MCF 10A (cell line): ENCODE results near the gene GPR176. TPM values are rescaled to one million over a fixed set of nuclear protein-coding genes. Genes with fewer than 3 reads are reported as not detected.

ENCODE experiments used
- BruUV-seq: library from RNA; stranded (reverse); fragments of 400-500 nt; replicated peaks from 2 replicates; lab custom pipeline; 2021; lab: Mats Ljungman, UMichigan
- CTCF ChIA-PET: fragments of 300-600 bp; sonication (Branson Sonifier 250); formaldehyde crosslinking; extraction: SDS; loops from one replicate; lab custom pipeline; 2021; ENCODE audit warnings: antibody characterized with exemption, inconsistent platforms; lab: Yijun Ruan, JAX
- POLR2A ChIA-PET: fragments of 300-600, 350-650 bp; sonication (Branson Sonifier 250); formaldehyde crosslinking; extraction: SDS; loops from one replicate; lab custom pipeline; 2020; ENCODE audit warnings: antibody characterized with exemption, inconsistent platforms; lab: Yijun Ruan, JAX
- DNase-seq: peaks from one replicate; pipeline ENCODE4 v3.0.0-alpha.2; 2018; ENCODE audit not compliant: unreplicated experiment
- H3K27ac Mint-ChIP-seq: one replicate; pipeline ENCODE4 v1.8.0; 2022; ENCODE audit warnings: mild to moderate bottlenecking, low read depth, mixed read lengths; ENCODE audit not compliant: unreplicated experiment
- H3K27me3 Mint-ChIP-seq: one replicate; pipeline ENCODE4 v1.8.0; 2022; ENCODE audit warnings: mixed read lengths; ENCODE audit not compliant: insufficient read depth, unreplicated experiment
- H3K36me3 Mint-ChIP-seq: one replicate; pipeline ENCODE4 v1.8.0; 2022; ENCODE audit warnings: mild to moderate bottlenecking, moderate library complexity, mixed read lengths; ENCODE audit not compliant: insufficient read depth, unreplicated experiment
- H3K4me1 Mint-ChIP-seq: one replicate; pipeline ENCODE4 v1.8.0; 2022; ENCODE audit warnings: mixed read lengths; ENCODE audit not compliant: insufficient read depth, unreplicated experiment
- H3K4me3 Mint-ChIP-seq: one replicate; pipeline ENCODE4 v1.8.0; 2022; ENCODE audit warnings: mild to moderate bottlenecking, moderate library complexity, mixed read lengths; ENCODE audit not compliant: unreplicated experiment
- H3K9me3 Mint-ChIP-seq: one replicate; pipeline ENCODE4 v1.8.0; 2022; ENCODE audit warnings: mixed read lengths; ENCODE audit not compliant: unreplicated experiment
- CTCF ChIP-seq: fragments of 200-600 bp; IDR thresholded peaks from one replicate; pipeline ENCODE4 v1.8.0; 2022; ENCODE audit warnings: antibody characterized with exemption, mild to moderate bottlenecking; ENCODE audit not compliant: unreplicated experiment
- intact Hi-C: fragments of 100-400 bp; cut with micrococcal nuclease; formaldehyde crosslinking; loops from 2 replicates; pipeline ENCODE4 v1.14.1; 2022
- total RNA-seq: library from RNA; stranded (reverse); gene quantifications from 2 replicates; pipeline ENCODE4 v1.2.3, GENCODE V29; 2022

The GPR176 gene
- total RNA-seq, 1 experiment from 2014 or later, result 1.8 TPM

DNA sequence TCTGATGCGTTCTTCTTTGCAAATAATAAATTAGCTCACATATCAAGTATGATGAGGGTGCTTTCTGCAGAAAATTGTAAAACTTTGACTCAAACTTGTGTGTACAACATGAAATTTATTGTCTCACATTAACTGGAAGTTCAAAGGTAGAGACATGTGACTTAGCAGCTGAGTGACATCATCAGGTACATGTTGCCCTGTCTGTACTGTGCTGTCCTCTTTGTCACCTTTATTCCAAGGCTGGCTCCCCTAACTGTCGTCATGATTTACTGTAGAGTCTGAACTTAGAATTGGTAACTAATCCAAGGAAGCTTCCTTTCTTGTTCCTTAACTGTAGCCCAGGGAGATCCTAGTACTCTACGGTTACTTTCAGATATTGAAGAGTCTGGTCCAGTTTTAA is 125.1 kb downstream of the GPR176 start:
- Mint-ChIP-seq H3K27me3 (no peaks in the 10 kb centered on the region), H3K27ac (no peak overlapping the region), H3K36me3 (no peaks in the 10 kb centered on the region), H3K9me3 (no peaks in the 10 kb centered on the region), H3K4me3 (no peak overlapping the region), H3K4me1 (no peaks in the 10 kb centered on the region)
- POLR2A ChIA-PET, result interaction anchor here (0.6 kb wide), 1 partner anchor 1085 kb away, joined by 3 read pairs; no protein-coding TSS in a partner anchor
- DNase-seq, result no peak
- CTCF ChIA-PET, result interaction anchor here (0.8 kb wide), 1 partner anchor 80 kb away, joined by 4 read pairs; no protein-coding TSS in a partner anchor
- no TSS peak for BruUV-seq
- TF ChIP-seq CTCF, result no peak
- intact Hi-C loops, result no loop called here

GRCh38 chr15:39793923-39794322 is 126.1 kb downstream of the GPR176 start:
- no peaks in the 10 kb centered on the region for H3K27me3 Mint-ChIP-seq
- no peak for TF ChIP-seq CTCF
- H3K36me3 Mint-ChIP-seq, result no peaks in the 10 kb centered on the region
- no TSS peak for BruUV-seq
- no peak for DNase-seq
- ChIA-PET POLR2A (no interaction called here), CTCF (no interaction called here)
- H3K9me3 Mint-ChIP-seq, result no peaks in the 10 kb centered on the region
- H3K4me1 Mint-ChIP-seq, result no peaks in the 10 kb centered on the region
- intact Hi-C loops, result no loop called here
- no peak overlapping the region for H3K4me3 Mint-ChIP-seq
- no peak overlapping the region for H3K27ac Mint-ChIP-seq

DNA sequence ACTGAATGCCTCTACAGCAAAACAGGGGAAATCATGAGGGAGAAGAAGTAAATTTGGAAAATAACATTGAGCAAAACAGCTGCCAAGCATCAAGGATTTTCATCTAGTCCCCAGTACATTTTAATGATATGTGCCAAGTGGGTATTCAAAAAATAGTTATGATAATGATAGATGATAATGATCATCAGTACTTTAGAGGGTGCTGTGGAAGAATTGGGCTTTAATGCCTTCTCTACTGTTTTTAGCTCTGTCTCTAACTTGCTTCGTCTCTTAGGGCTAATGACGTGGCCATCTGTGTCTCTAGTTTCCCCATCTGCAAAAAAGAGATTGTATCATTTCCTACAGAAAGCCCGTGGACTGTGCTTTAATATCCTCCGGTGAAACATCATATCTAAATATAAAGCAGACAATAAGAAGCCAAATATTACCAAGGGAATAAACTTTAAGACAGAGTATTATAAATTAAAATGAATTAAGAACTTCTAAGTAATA is 127.2 kb downstream of the GPR176 start:
- Mint-ChIP-seq H3K27ac (no peak overlapping the region), H3K27me3 (no peaks in the 10 kb centered on the region), H3K9me3 (no peaks in the 10 kb centered on the region), H3K4me3 (no peak overlapping the region), H3K4me1 (no peaks in the 10 kb centered on the region), H3K36me3 (no peaks in the 10 kb centered on the region)
- no peak for DNase-seq
- TF ChIP-seq CTCF, result no peak
- intact Hi-C loops, result no loop called here
- ChIA-PET CTCF (no interaction called here), POLR2A (no interaction called here)
- BruUV-seq, result no TSS peak

GRCh38 chr15:39792025-39792843 is 127.8 kb downstream of the GPR176 start:
- H3K27me3 Mint-ChIP-seq, result no peaks in the 10 kb centered on the region
- no peak overlapping the region for H3K27ac Mint-ChIP-seq
- TF ChIP-seq CTCF, result no peak
- H3K4me3 Mint-ChIP-seq, result no peak overlapping the region
- BruUV-seq, result no TSS peak
- intact Hi-C loops, result no loop called here
- no peak for DNase-seq
- no peaks in the 10 kb centered on the region for H3K4me1 Mint-ChIP-seq
- POLR2A ChIA-PET, result no interaction called here
- H3K9me3 Mint-ChIP-seq, result no peaks in the 10 kb centered on the region
- H3K36me3 Mint-ChIP-seq, result no peaks in the 10 kb centered on the region
- CTCF ChIA-PET, result no interaction called here
